RWPE1 (cell line): ENCODE data around the gene CDH20.

Source experiments
- CTCF ChIA-PET: fragments of 350-600 bp; sonication (Branson Sonifier 250); formaldehyde crosslinking; extraction: SDS; loops from one replicate; lab custom pipeline; 2021; lab: Yijun Ruan, JAX
- POLR2A ChIA-PET: fragments of 400-600 bp; formaldehyde crosslinking; extraction: SDS; loops from one replicate; lab custom pipeline; 2020; ENCODE audit warnings: antibody characterized with exemption; ENCODE audit not compliant: low non-redundant PET; lab: Yijun Ruan, JAX
- DNase-seq: peaks from one replicate; pipeline ENCODE4 v3.0.0; 2012; ENCODE audit warnings: low spot score
- H3K27ac ChIP-seq: fragments of 450-650 bp; 2 replicates; pipeline ENCODE4 v1.5.1; 2017
- TF ChIP-seq, protein P1 (sequence below): fragments of 450-650 bp; conservative IDR thresholded peaks from 2 replicates; pipeline ENCODE4 v1.5.1; 2017; ENCODE audit warnings: low read depth, mild to moderate bottlenecking

CDH20 gene

DNA sequence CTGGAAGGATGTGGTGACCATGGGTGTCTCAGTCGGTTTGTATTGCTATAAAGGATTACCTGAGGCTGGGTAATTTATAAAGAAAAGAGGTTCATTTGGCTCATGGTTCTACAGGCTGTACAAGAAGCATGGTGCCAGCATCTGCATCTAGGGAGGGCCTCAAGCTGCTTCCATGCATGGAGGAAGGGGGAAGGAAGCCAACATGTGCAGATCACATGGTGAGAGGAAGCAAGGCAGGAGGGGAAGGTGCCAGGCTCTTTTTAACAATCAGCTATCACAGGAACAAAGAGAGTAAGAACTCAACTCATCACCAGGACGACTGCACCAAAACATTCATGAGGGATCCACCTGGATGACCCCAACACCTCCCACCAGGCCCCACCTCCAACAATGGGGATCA, 209.4 kb downstream of the CDH20 start:
- CTCF ChIA-PET = interaction anchor here (0.6 kb wide), 1 partner anchor 126 kb away, joined by 3 read pairs; no protein-coding TSS in a partner anchor
- no peak for DNase-seq
- no peak overlapping the region for H3K27ac ChIP-seq
- POLR2A ChIA-PET = no interaction called here
- TF ChIP-seq, protein P1, sequence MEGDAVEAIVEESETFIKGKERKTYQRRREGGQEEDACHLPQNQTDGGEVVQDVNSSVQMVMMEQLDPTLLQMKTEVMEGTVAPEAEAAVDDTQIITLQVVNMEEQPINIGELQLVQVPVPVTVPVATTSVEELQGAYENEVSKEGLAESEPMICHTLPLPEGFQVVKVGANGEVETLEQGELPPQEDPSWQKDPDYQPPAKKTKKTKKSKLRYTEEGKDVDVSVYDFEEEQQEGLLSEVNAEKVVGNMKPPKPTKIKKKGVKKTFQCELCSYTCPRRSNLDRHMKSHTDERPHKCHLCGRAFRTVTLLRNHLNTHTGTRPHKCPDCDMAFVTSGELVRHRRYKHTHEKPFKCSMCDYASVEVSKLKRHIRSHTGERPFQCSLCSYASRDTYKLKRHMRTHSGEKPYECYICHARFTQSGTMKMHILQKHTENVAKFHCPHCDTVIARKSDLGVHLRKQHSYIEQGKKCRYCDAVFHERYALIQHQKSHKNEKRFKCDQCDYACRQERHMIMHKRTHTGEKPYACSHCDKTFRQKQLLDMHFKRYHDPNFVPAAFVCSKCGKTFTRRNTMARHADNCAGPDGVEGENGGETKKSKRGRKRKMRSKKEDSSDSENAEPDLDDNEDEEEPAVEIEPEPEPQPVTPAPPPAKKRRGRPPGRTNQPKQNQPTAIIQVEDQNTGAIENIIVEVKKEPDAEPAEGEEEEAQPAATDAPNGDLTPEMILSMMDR = no peak

DNA sequence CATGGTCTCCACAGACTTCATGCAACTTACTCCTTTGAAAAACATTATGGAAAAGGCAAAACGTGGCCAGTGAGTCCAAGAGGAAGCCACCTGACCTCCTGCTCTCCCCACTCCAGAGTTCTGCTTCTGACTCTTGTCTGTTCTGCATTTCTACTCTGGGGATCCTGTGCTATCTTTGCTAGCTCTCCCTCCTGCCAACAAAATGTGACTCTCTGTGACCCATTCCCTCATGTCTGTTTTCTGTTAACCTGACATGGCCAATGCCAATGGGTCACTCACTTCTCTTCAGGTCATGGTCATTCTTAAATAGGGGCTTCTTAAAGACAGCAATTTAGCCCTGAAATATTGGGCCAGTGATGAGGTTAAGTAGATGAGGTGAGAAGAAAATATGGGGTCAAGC, 210.3 kb downstream of the CDH20 start:
- ChIA-PET CTCF (no interaction called here), POLR2A (no interaction called here)
- DNase-seq = no peak
- TF ChIP-seq, protein P1 = no peak
- no peak overlapping the region for H3K27ac ChIP-seq

DNA sequence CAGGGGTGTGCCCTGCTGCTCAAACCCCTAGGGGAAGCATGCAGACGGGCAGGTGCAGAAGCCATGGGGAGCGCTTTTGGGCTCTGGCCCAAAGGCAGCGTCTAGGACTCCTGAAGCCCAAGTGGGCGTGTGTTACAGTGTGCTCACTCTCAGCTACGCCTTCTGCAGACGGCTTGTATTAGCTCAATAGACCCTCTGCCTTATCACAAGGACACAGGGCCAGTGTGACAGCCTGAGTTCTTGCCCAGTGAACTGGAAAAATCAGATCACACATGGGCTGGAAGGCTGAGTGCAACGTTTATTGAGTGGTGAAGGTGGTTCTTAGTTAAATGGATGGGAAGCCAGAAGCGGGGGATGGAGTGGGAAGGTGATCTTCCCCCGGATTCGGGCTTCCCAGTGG, 210.9 kb downstream of the CDH20 start:
- no peak for DNase-seq
- H3K27ac ChIP-seq = no peak overlapping the region
- POLR2A ChIA-PET = no interaction called here
- TF ChIP-seq, protein P1 = no peak
- CTCF ChIA-PET = no interaction called here

DNA sequence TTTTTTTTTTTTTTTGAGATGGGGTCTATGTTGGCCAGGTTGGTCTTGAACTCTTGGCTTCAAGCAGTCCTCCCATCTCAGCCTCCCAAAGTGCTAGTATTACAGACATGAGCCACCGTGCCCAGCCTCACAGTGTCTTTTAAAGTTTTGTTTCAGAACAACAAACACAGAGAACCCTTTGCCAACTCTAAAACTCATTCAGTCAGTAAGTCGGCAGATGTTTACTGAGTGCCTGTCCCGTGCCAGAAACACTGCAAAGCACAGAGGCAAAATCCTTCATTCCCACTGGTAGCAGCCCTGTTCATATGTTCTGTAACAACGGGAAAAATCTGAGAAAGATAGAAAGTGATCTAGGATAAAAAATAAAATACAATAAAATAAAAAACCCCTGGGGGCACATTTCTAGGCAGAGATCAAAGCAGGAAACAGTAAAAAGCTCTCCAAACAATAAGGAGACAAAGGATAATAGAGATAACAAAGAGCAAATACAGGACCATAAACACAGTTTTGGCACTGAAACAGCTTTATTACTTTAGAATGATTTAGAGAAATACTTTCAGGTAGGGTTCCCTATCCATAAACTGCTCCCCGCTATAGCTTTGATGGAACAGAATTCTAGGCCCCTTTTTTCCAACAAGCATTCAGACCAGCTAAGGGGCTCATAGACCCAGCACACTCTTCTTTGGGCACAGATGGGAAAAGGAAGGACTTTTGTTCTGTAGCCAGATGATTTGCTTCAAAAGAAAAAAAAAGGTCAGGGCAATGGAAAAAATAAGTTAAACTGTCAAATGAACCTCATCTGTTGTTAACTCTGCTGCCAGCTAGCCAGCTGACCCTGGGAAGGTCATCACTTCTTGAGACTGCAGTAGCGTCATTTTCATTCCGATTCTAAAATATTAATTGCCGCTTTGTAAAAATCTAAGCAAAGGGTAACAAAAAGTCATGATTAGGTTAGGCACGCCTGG, 212.3 kb downstream of the CDH20 start:
- DNase-seq = no peak
- ChIA-PET POLR2A (no interaction called here), CTCF (no interaction called here)
- H3K27ac ChIP-seq = no peak overlapping the region
- TF ChIP-seq, protein P1 = no peak

DNA sequence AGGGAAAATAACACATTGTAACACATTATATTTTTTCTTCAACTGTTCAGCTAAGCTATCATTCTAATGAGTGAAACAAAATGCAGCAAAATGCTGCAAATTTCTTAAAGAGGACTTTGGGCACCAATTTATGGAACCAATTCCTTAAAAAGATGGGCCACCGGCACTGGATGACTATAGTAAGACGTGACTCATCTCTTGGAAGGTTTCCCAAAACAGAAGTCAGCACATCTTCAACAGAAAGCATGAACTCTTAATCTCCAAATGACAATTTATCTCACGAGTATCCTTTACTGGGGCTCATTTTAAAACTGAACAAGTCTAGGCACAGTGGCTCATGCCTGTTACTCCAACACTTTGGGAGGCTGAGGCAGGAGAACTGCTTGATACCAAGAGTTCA, 213.4 kb downstream of the CDH20 start:
- CTCF ChIA-PET = no interaction called here
- H3K27ac ChIP-seq = peak overlapping the region; percentile 35; the same call in 1 of the 2 replicates
- TF ChIP-seq, protein P1 = no peak
- POLR2A ChIA-PET = no interaction called here
- DNase-seq = peak; percentile 55

DNA sequence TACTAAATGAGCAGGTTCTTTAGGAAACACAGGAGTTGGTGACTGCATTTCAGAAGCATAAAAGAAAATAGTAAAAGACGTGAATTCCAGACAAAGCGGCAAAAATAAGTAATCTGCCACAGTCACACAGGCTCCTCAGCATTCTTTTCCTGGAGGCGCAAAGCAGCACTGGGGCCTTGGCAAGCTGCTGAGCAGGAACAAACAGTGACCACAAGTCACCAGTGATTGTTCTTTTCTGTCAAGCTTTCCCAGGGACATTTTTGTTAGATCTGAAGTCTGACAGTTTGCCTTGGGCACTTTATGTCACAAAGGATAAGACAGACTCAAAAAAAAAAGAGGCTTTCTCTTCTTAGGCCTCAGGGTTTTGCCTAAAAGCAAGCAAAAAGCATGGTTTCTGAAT, 216.2 kb downstream of the CDH20 start:
- ChIA-PET CTCF (interaction anchor here (1.1 kb wide), 1 partner anchor 582 kb away, joined by 3 read pairs; no protein-coding TSS in a partner anchor), POLR2A (no interaction called here)

More for the DNA sequence above, 216.2 kb downstream of the CDH20 start:
- TF ChIP-seq, protein P1 = no peak
- H3K27ac ChIP-seq = no peak overlapping the region
- DNase-seq = no peak
